K562 (cell line): ENCODE data around the gene EFCAB12. TPM values are rescaled to one million over a fixed set of nuclear protein-coding genes. Genes with fewer than 3 reads are reported as not detected.
A peak's percentile ranks its signal among the peaks of the same experiment; 100 is the strongest.

Experiments used
- BMI1 ChIP-seq: fragments of 150-350 bp; IDR thresholded peaks from 2 replicates; pipeline ENCODE4 v1.6.1; 2014; ENCODE audit warnings: low read length
- CCNT2 ChIP-seq: IDR thresholded peaks from 2 replicates; pipeline ENCODE4 v1.6.1; 2011; ENCODE audit warnings: borderline replicate concordance, low read depth, mild to moderate bottlenecking, moderate library complexity, mixed read lengths, low read length; ENCODE audit not compliant: insufficient read length; ENCODE audit errors: extremely low read depth
- GTF2A2 ChIP-seq: IDR thresholded peaks from 2 replicates; pipeline ENCODE4 v1.6.1; 2016; ENCODE audit warnings: mild to moderate bottlenecking, missing genetic modification characterization, missing compliant biosample characterization
- HCFC1 ChIP-seq: IDR thresholded peaks from 2 replicates; pipeline ENCODE4 v1.6.1; 2012; ENCODE audit warnings: low read depth, low read length, improper control_type of control experiment
- HDAC1 ChIP-seq, 2 experiments: fragments of 450-650 bp; IDR thresholded peaks; 2 replicates each; pipeline ENCODE4 v1.6.1; 2016 to 2017; ENCODE audit warnings: inconsistent platforms in 1 of 2, mild to moderate bottlenecking in 1 of 2, moderate library complexity in 1 of 2
- HNRNPLL ChIP-seq: fragments of 200-400 bp; formaldehyde crosslinking; IDR thresholded peaks from 2 replicates; pipeline ENCODE4 v1.6.1; 2017; ENCODE audit warnings: low read length, low read depth, mild to moderate bottlenecking; ENCODE audit not compliant: poor library complexity, severe bottlenecking
- KAT7 ChIP-seq: sonication (generic); formaldehyde crosslinking; IDR thresholded peaks from 2 replicates; pipeline ENCODE4 v1.8.0; 2022; ENCODE audit warnings: missing genetic modification reagents, mild to moderate bottlenecking, borderline replicate concordance
- KDM5B ChIP-seq: fragments of 200-600 bp; sonication (generic); IDR thresholded peaks from 2 replicates; pipeline ENCODE4 v1.6.1; 2012; ENCODE audit warnings: low read depth, mild to moderate bottlenecking, moderate library complexity, low read length, control low read depth, inconsistent platforms; ENCODE audit not compliant: insufficient replicate concordance
- MAZ ChIP-seq, 2 experiments: fragments of 450-650 bp in 1 of 2; sonication (generic) in 1 of 2; formaldehyde crosslinking; IDR thresholded peaks in 1 of 2; conservative IDR thresholded peaks in 1 of 2; 2 replicates each; pipeline versions ENCODE4 v1.4.0 to v1.5.0; 2020; ENCODE audit warnings: mild to moderate bottlenecking in 1 of 2, missing genetic modification reagents in 1 of 2
- MTA2 ChIP-seq: fragments of 450-650 bp; IDR thresholded peaks from 2 replicates; pipeline ENCODE4 v1.6.1; 2016; ENCODE audit warnings: low read depth
- NKRF ChIP-seq: fragments of 450-650 bp; IDR thresholded peaks from 2 replicates; pipeline ENCODE4 v1.6.1; 2016; ENCODE audit warnings: borderline replicate concordance
- RREB1 ChIP-seq: fragments of 250-450 bp; sonication (Bioruptor Pico); IDR thresholded peaks from 2 replicates; pipeline ENCODE4 v1.4.0; 2020
- SAP30 ChIP-seq: fragments of 200-600 bp; sonication (generic); IDR thresholded peaks from 2 replicates; pipeline ENCODE4 v1.6.1; 2012; ENCODE audit warnings: borderline replicate concordance, low read depth, mild to moderate bottlenecking, moderate library complexity, low read length, control low read depth, inconsistent platforms; ENCODE audit not compliant: insufficient read depth, poor library complexity, severe bottlenecking
- SP1 ChIP-seq: sonication (generic); formaldehyde crosslinking; IDR thresholded peaks from 2 replicates; pipeline ENCODE4 v1.8.1; 2022; ENCODE audit warnings: mild to moderate bottlenecking, missing genetic modification reagents
- SUPT5H ChIP-seq: fragments of 450-650 bp; IDR thresholded peaks from 2 replicates; pipeline ENCODE4 v1.6.1; 2016
- TCFL5 ChIP-seq: fragments of 250-450 bp; sonication (Bioruptor Pico); conservative IDR thresholded peaks from 2 replicates; pipeline ENCODE4 v1.6.1; 2021; ENCODE audit warnings: mild to moderate bottlenecking, moderate library complexity, matching md5 sums
- ZNF551 ChIP-seq: fragments of 250-450 bp; sonication (Bioruptor Pico); IDR thresholded peaks from 2 replicates; pipeline ENCODE4 v1.5.0; 2021; ENCODE audit warnings: mild to moderate bottlenecking, moderate library complexity
- polyA plus RNA-seq, 8 experiments: library from polyadenylated mRNA; depleted of rRNA in 4 of 8; stranded (reverse) in 5 of 8; unstranded in 3 of 8; fragments of >200 nt; fragmentation: Nextera tagmentation in 2 of 8; fragmentation: Illumina TruSeq in 1 of 8; extraction: Ambion mirVana in 2 of 8; extraction: Trizol in 1 of 8; gene quantifications; 2 replicates each; pipeline versions ENCODE4 v1.2.1 to v1.2.3, GENCODE V29; 2011 to 2014; ENCODE audit warnings: inconsistent platforms in 1 of 8, missing spikeins in 1 of 8
- total RNA-seq, 7 experiments: library from RNA; depleted of rRNA in 6 of 7; stranded (reverse); fragments of >200 nt in 6 of 7; fragmentation: Illumina TruSeq in 2 of 7; extraction: Trizol in 2 of 7; gene quantifications; 2 replicates each; pipeline versions ENCODE4 v1.2.1 to v1.2.3, GENCODE V29; 2011 to 2021; ENCODE audit warnings: low replicate concordance in 1 of 7

Gene EFCAB12
- total and polyA plus RNA-seq, 9 of the 15 experiments (the other 6 are each of a cell fraction or from before 2014, with no cell fraction given) = 0.08 to 0.95 (median 0.56) TPM; not detected in 1

GRCh38 chr3:129428376-129429079 is at the start of gene EFCAB12 (continued):
- peak; percentile 30 for TF ChIP-seq KDM5B
- peak; percentile 81 for TF ChIP-seq SP1 (CRISPR knock-in tag)
- no peak for TF ChIP-seq GTF2A2 (tag)
- TF ChIP-seq CCNT2 = peak; percentile 62
- no peak for TF ChIP-seq TCFL5 (CRISPR knock-in tag)
- no peak for TF ChIP-seq MTA2
- peak; percentile 87 for TF ChIP-seq NKRF
- 0 out of 2 replicates have a peak, but pooled peaks have one; percentile 15 for TF ChIP-seq HCFC1
- TF ChIP-seq SUPT5H = peak; percentile 52; the same call in 1 of the 2 replicates
- TF ChIP-seq ZNF551 = no peak
- TF ChIP-seq BMI1 = peak; percentile 80
- peak in 1 of 2 experiments; percentile 90; a peak in 2 of 4 replicates for TF ChIP-seq HDAC1 (IDR thresholded peaks at IDR 0.05)
- TF ChIP-seq HNRNPLL = peak; percentile 9
- TF ChIP-seq KAT7 = no peak
- peak; percentile 79 for TF ChIP-seq SAP30
- TF ChIP-seq MAZ (CRISPR knock-in tag; conservative IDR thresholded peaks at IDR 0.05 in 1 of 2, IDR thresholded peaks at IDR 0.05 in 1 of 2) = peak; percentile 48 to 57; a peak in 3 of 4 replicates
- TF ChIP-seq RREB1 (CRISPR knock-in tag) = no peak
